T-helper 17 cell (primary cell): ENCODE results near the gene LPP. TPM values are rescaled to one million over a fixed set of nuclear protein-coding genes. Genes with fewer than 3 reads are reported as not detected.

ENCODE experiments used
- ATAC-seq: fragments of 150-1000 bp; cut with Tn5 transposase; 2 replicates; pipeline ENCODE4 v1.10.0; 2021; ENCODE audit warnings: mild to moderate bottlenecking, moderate library complexity
- DNase-seq, 3 donors: peaks; one replicate each; pipeline versions ENCODE4 v3.0.0 to v3.0.0-alpha.2; 2020 to 2021
- H3K9me3 ChIP-seq: one replicate; pipeline ENCODE4 v1.7.0; 2013; ENCODE audit warnings: low read length, mild to moderate bottlenecking; ENCODE audit not compliant: control insufficient read depth, poor library complexity, severe bottlenecking
- H3K27ac Mint-ChIP-seq: one replicate; pipeline ENCODE4 v1.8.0; 2022; ENCODE audit warnings: mild to moderate bottlenecking, moderate library complexity, mixed read lengths
- H3K27me3 Mint-ChIP-seq: one replicate; pipeline ENCODE4 v1.8.0; 2022; ENCODE audit warnings: mixed read lengths
- H3K36me3 Mint-ChIP-seq: one replicate; pipeline ENCODE4 v1.8.0; 2022; ENCODE audit warnings: low read depth, mixed read lengths
- H3K4me1 Mint-ChIP-seq: one replicate; pipeline ENCODE4 v1.8.0; 2022; ENCODE audit warnings: mild to moderate bottlenecking, mixed read lengths
- H3K4me3 Mint-ChIP-seq: one replicate; pipeline ENCODE4 v1.8.0; 2022; ENCODE audit warnings: mild to moderate bottlenecking, moderate library complexity, mixed read lengths
- total RNA-seq, 4 donors: library from RNA in 2 of 4; stranded (reverse) in 2 of 4; gene quantifications; one replicate each; pipeline ENCODE4 v1.2.3 and lab custom pipeline; 2022 to 2026

Gene LPP
- total RNA-seq, 2 donors from 2014 or later, result 81.0 to 94.2 TPM

DNA sequence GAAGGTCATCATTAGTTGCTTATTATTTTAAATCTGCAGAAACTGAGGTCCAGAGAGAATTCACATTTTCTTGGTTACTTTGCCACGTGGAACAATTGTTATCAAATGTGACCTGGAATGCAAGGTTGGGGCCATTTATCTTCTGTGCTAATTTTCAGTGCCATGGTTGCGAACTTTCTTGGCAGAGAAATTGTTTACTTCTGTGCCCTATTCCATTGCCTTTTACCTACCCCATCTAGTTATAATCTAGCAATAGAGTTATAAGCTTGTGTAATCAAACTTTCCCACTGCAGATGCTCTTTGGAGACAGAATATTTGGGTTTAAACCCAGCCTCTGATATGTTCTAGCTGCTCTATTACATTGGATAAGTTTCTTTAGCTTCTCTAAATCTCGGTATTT, 242.9 kb downstream of the LPP start:
- H3K4me3 Mint-ChIP-seq, result peak overlapping the region; percentile 88
- H3K4me1 Mint-ChIP-seq, result peaks cover 39% of the 10 kb centered on the region
- H3K9me3 ChIP-seq, result no peaks in the 10 kb centered on the region
- no peaks in the 10 kb centered on the region for H3K27me3 Mint-ChIP-seq
- DNase-seq, result no peak
- H3K36me3 Mint-ChIP-seq, result peaks cover 5% of the 10 kb centered on the region
- H3K27ac Mint-ChIP-seq, result peak overlapping the region; percentile 80
- no peak for ATAC-seq

DNA sequence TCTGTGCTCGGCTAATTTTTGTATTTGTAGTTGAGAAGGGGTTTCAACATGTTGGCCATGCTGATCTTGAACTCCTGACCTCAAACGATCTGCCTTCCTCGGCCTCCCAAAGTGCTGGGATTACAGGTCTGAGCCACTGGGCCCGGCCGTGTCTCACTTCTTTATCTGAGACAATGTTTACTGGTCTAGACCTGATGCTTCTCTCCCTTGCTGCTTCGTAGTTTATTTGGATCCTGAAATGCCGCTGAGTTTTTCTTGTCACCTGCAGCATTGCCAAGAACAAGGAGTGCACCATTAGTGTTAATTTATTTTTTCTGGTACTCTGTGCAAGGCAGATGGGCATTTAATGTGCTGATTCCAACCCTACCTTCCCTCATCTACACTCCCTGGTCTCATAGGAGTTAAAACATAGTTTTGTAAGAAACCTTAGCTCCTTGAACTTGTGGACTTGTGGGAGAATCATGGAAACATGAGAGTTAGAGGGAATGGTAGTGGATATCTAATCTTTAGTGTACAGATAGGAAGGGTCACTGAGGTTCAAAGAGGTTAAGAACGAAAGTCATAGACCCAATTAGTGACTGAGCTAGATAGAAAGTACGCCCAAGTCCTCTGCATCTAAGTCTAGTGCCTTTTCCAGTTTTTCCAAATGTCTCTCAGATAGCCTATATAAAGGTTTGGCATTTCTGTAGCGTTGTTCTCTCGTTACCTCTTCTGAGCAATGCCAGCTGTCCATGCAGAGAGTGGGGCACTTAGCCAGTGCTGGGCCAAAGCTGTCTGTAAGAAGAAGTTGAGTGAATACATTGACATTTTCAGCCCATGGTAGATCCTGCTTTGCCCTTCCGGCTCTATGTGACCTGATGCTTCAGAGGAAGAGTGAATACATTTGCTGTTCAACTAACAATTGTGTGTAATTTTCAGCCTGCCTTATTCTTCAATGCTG, 244.1 kb downstream of the LPP start:
- Mint-ChIP-seq H3K4me3 (peak overlapping the region; percentile 88), H3K4me1 (peaks cover 43% of the 10 kb centered on the region), H3K36me3 (peaks cover 5% of the 10 kb centered on the region), H3K27ac (peak overlapping the region; percentile 80), H3K27me3 (no peaks in the 10 kb centered on the region)
- ATAC-seq, result no peak
- H3K9me3 ChIP-seq, result no peaks in the 10 kb centered on the region
- DNase-seq, result no peak

DNA sequence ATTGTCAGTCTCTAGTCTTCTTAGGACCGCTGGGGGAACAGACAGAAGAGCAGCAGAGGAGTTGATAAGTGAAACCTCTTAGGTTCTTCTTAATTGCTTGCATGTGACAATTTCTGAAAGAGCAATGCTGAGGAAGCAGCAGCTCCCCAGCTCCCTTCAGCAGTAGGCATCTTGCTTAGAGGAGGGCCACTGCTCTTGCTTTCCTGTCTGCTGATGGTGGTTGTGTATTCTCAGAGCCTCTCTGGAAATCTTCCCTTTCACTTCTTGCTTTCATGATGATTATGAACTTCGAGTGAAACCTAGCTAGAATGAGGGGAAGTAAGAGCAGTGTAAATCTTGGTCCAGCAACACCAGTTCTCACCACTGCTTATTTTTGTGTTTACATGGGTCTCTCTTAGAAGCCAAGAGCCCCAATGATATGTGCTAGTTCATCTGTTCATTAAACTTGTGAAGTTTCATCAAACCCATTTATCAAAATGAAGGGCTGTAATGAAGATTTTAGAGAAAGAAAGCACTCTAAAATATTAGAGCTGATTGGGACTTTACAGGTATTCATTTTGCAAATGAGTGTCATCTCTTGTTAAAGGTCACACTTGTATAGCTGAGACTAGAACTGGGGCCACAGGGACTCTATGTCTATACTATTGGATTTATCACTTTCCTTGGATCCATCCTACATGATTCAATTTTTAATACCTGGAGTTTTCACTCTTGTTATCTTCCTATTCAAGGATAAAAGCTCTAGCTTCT, 246.7 kb downstream of the LPP start:
- DNase-seq (no peak), ATAC-seq (peak; percentile 63)
- peaks cover 48% of the 10 kb centered on the region for H3K4me1 Mint-ChIP-seq
- no peak overlapping the region for H3K4me3 Mint-ChIP-seq
- peaks cover 7% of the 10 kb centered on the region for H3K36me3 Mint-ChIP-seq
- peak overlapping the region; percentile 32 for H3K27ac Mint-ChIP-seq
- no peaks in the 10 kb centered on the region for H3K9me3 ChIP-seq
- no peaks in the 10 kb centered on the region for H3K27me3 Mint-ChIP-seq

DNA sequence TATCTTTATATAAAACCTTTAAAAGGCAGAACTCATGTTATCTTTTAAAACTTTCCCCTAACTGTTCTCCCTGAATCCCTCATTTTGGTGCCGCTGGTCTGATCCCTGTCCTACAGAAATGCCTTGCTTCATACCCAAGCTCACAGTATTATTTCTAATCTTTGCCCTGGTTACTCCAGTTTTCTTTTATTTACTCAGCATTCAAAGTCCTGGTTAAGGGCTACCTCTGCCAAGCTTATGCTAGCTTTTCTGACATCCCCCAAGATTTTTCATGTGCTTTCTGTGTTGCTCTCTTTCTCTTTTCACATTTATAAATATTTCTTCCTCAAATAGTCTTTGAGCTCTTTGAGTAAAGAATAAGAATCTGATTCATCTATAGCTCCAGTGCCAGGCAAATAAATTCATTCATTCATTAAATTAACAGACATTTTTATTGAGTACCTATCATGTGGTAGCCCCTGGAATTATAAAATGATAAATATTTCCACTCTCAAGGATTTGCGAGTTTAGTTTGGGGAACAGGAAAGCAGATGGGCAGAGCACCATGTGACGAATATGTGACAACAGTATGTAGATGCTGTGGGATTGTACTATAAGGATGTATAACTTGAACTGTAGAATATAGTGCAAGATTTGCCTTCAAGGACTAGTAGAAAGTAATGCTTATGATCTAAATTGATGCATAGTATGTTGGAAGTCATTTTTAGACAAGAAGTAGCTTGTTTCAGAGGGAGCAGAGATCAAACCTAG, 247.5 kb downstream of the LPP start:
- peaks cover 47% of the 10 kb centered on the region for H3K4me1 Mint-ChIP-seq
- no peak overlapping the region for H3K4me3 Mint-ChIP-seq
- ATAC-seq, result no peak
- DNase-seq, result no peak
- peak overlapping the region; percentile 32 for H3K27ac Mint-ChIP-seq
- no peaks in the 10 kb centered on the region for H3K9me3 ChIP-seq
- no peaks in the 10 kb centered on the region for H3K27me3 Mint-ChIP-seq
- H3K36me3 Mint-ChIP-seq, result peaks cover 8% of the 10 kb centered on the region

DNA sequence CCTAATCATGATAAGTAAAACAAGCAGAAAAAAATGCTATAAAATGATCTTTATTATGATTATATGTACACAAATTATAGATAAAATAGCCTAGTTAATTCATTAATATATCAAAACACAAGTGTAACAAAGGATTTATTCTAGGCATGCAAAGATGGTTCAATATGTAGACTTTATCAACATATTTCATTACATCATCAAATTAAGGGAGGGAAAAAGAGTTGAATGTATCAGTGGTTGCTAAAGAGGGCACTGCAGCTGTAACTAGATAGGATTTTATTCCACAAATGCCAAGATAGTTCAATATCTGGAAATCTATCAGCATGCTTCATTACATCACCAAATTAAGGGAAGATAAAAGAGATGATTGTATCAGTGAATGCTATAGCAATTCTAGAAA, 248.3 kb downstream of the LPP start:
- H3K4me1 Mint-ChIP-seq, result peaks cover 39% of the 10 kb centered on the region
- no peaks in the 10 kb centered on the region for H3K9me3 ChIP-seq
- H3K36me3 Mint-ChIP-seq, result peaks cover 13% of the 10 kb centered on the region
- no peaks in the 10 kb centered on the region for H3K27me3 Mint-ChIP-seq
- ATAC-seq (no peak), DNase-seq (no peak)
- no peak overlapping the region for H3K27ac Mint-ChIP-seq
- H3K4me3 Mint-ChIP-seq, result no peak overlapping the region

DNA sequence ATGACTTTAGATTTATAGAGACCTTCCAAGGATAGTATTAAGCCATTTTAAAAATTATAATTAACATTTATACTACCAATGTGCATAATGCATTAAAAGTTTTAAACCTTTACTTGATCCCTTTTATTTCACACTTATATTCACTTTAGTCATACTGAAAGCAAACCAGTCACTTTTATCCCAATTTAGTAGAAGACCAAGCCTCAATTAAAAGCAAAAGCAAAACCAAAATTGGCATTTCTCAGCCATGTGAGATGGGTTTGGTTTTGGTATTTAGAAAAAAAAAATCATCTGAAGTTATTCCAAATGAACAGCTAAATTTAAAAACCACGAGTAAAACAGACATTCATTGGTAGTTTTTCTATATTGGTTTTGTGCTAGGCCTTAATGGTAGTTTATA, 249.4 kb downstream of the LPP start:
- ATAC-seq (no peak), DNase-seq (no peak)
- Mint-ChIP-seq H3K27me3 (no peaks in the 10 kb centered on the region), H3K4me1 (peaks cover 28% of the 10 kb centered on the region), H3K4me3 (no peak overlapping the region), H3K27ac (peak overlapping the region; percentile 14), H3K36me3 (peaks cover 14% of the 10 kb centered on the region)
- no peaks in the 10 kb centered on the region for H3K9me3 ChIP-seq

DNA sequence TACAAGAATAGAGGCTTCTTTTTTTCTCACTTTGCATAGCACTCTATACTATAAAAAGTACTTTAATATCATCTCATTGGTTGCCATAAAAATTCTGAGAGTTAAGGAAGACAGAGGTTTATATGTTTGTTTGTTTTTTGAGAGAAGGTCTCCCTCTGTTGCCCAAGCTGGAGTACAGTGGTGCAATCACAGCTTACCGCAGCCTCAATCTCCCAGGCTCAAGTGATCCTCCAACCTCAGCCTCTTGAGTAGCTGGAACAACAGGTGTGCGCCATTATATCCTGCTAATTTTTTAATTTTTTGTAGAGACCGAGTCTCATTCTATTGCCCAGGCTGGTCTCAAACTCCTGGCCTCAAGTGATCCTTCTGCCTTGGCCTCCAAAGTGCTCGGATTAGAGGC, 250.2 kb downstream of the LPP start:
- Mint-ChIP-seq H3K36me3 (peaks cover 10% of the 10 kb centered on the region), H3K4me3 (no peak overlapping the region), H3K4me1 (peaks cover 21% of the 10 kb centered on the region), H3K27me3 (no peaks in the 10 kb centered on the region), H3K27ac (no peak overlapping the region)
- no peaks in the 10 kb centered on the region for H3K9me3 ChIP-seq
- DNase-seq (no peak), ATAC-seq (no peak)

DNA sequence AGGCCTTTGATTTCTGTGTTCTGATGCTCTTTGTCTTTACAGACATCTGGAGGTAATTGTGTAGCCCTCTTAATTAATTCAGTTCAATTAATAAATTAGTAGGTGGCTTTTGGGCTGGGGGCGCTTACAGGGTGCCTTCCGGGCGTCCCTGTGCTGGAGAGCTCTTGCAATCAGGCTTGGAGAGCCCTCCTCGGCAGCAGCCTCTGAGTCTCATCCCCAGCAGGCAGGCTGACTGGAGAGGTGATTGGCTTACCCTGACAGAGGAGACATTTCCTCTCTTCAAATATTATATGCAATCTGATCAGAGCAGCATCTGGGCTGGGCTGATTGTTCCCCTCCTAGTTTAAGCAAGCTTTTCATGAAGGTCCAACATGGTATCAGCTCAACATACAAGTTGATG, 250.7 kb downstream of the LPP start:
- no peak overlapping the region for H3K27ac Mint-ChIP-seq

DNA sequence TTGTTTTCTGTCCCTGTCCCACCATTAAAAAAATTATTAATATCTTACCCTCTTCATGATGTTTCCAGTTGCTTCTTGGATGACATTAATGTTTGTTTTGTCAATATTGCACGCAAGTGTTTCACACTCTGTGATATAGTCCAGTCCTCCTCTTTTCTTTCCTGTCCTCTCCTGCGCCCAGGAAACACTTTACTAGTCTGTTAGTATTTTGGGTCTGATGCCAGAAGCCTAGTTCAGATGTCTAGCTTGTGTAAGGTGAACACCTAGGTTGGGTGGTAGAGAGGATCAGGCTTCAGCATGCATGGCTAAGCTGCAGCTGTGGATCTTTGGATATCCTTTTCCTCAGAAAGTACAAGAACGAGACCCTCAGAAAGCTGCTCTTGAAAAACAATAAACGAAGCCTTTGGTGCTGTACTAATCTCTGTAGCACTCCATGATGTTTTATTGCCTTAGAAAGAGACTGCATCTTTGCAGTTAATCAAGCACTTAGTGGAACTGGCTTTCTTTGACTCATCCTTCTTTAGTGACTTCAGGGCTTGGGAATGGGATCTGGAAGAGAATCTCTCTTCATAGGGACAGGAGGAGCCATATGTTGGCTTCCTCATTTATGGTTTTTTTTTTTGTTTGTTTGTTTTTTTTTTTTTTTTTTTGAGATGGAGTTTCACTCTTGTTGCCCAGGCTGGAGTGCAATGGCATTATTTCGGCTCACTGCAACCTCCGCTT, 253.4 kb downstream of the LPP start:
- no peak for DNase-seq
- Mint-ChIP-seq H3K36me3 (peaks cover 12% of the 10 kb centered on the region), H3K27ac (no peak overlapping the region), H3K27me3 (no peaks in the 10 kb centered on the region), H3K4me1 (peaks cover 13% of the 10 kb centered on the region), H3K4me3 (no peak overlapping the region)
- no peaks in the 10 kb centered on the region for H3K9me3 ChIP-seq
- ATAC-seq, result no peak

More for the DNA sequence above, 250.7 kb downstream of the LPP start:
- Mint-ChIP-seq H3K27me3 (no peaks in the 10 kb centered on the region), H3K4me3 (no peak overlapping the region), H3K36me3 (peaks cover 10% of the 10 kb centered on the region), H3K4me1 (peaks cover 20% of the 10 kb centered on the region)
- H3K9me3 ChIP-seq, result no peaks in the 10 kb centered on the region
- no peak for DNase-seq
- ATAC-seq, result no peak

DNA sequence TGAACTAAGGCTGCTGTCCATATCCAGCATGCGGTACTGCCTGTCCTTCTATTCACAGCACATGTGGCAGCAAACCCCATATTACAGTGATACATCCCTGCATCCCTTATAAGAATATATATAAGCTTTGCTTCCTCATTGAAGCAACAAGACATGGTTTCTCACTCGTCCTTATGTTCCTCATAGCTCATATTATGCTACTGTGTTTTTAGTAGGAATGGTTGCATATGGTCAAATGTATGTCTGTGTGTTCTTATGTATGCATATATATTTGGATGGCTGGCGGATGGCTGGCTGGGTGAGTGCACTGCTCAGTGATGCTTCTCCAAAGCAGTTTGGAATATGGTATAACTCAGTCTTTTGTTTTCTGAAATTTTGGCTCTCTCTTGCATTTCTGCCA, 254.9 kb downstream of the LPP start:
- Mint-ChIP-seq H3K4me3 (no peak overlapping the region), H3K27ac (peak overlapping the region; percentile 57), H3K4me1 (peaks cover 6% of the 10 kb centered on the region), H3K36me3 (peaks cover 12% of the 10 kb centered on the region), H3K27me3 (no peaks in the 10 kb centered on the region)
- ATAC-seq, result no peak
- no peak for DNase-seq
- no peaks in the 10 kb centered on the region for H3K9me3 ChIP-seq

DNA sequence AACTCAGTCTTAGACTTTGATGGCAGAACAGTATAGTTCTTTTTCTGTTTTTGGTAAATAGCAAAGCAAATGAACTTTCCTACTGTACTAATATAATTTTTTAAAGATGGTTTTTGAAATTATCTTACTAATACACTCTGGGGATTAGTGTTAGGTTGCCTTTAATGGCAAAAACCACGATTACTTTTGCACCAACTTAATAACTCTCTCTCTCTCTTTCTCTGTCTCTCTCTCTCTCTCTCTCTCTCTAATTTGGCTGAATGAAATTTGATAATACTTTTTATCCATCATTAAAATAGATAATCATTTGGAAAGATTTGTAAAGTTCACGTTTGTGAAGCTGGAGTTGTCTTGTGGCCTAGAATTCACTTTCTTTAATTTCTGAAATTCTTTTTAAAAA, 257.8 kb downstream of the LPP start:
- Mint-ChIP-seq H3K36me3 (peaks cover 6% of the 10 kb centered on the region), H3K27ac (no peak overlapping the region), H3K27me3 (no peaks in the 10 kb centered on the region), H3K4me3 (peak overlapping the region; percentile 28), H3K4me1 (peaks cover 3% of the 10 kb centered on the region)
- no peaks in the 10 kb centered on the region for H3K9me3 ChIP-seq
- ATAC-seq (no peak), DNase-seq (no peak)

DNA sequence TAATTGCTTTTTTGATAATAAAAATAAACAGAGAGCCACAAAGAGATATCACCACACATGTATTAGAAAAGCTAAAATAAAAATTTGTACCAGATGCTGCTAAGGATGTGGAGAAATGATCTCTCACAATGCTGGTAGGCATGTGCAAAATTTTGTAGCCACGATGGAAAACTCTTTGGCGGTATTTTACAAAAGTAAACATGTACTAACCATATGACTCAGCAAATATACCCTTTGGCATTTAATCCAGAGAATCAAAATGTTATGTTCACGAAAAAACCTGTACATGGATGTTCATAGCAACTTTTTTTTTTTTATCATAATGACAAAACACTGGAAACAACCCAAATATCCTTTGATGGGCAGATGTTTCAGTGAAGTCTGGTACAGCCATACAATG, 261.2 kb downstream of the LPP start:
- Mint-ChIP-seq H3K4me1 (peaks cover 7% of the 10 kb centered on the region), H3K27ac (no peak overlapping the region), H3K36me3 (peaks cover 3% of the 10 kb centered on the region), H3K27me3 (no peaks in the 10 kb centered on the region), H3K4me3 (no peak overlapping the region)
- no peak for ATAC-seq
- H3K9me3 ChIP-seq, result no peaks in the 10 kb centered on the region
- DNase-seq, result no peak
